GM10847 (cell line): Measurements from ENCODE around the gene OSCP1.

Experiments
- POLR2A ChIP-seq: IDR thresholded peaks from 2 replicates; pipeline ENCODE4 v1.6.1; 2011; ENCODE audit not compliant: insufficient read length; ENCODE audit errors: extremely low read depth

OSCP1 gene

GRCh38 chr1:36458910-36459309, 8.7 kb upstream of the OSCP1 start:
- no peak for TF ChIP-seq POLR2A

- no peak for TF ChIP-seq POLR2A
These were observed 7.4 kb upstream of the OSCP1 start for GRCh38 chr1:36457691-36458090.

- TF ChIP-seq POLR2A, result no peak
These were observed 6.2 kb upstream of the OSCP1 start for GRCh38 chr1:36456391-36456928.

GRCh38 chr1:36455386-36455785, 5.1 kb upstream of the OSCP1 start:
- no peak for TF ChIP-seq POLR2A

- no peak for TF ChIP-seq POLR2A
These were observed 3.5 kb upstream of the OSCP1 start for GRCh38 chr1:36453600-36454388.

GRCh38 chr1:36453051-36453450, 2.8 kb upstream of the OSCP1 start:
- TF ChIP-seq POLR2A, result no peak

GRCh38 chr1:36450919-36451305, 661 bp upstream of the OSCP1 start:
- TF ChIP-seq POLR2A, result no peak

- no peak for TF ChIP-seq POLR2A
These were observed 1.7 kb downstream of the OSCP1 start for GRCh38 chr1:36448530-36449056.

GRCh38 chr1:36447450-36447849, 2.8 kb downstream of the OSCP1 start:
- TF ChIP-seq POLR2A, result no peak

GRCh38 chr1:36446746-36447145, 3.5 kb downstream of the OSCP1 start:
- no peak for TF ChIP-seq POLR2A

- TF ChIP-seq POLR2A, result no peak
These were observed 4.0 kb downstream of the OSCP1 start for GRCh38 chr1:36446271-36446670.

- TF ChIP-seq POLR2A, result no peak
These were observed 7.0 kb downstream of the OSCP1 start for GRCh38 chr1:36443297-36443696.

GRCh38 chr1:36442337-36442736, 7.9 kb downstream of the OSCP1 start:
- TF ChIP-seq POLR2A, result no peak

- no peak for TF ChIP-seq POLR2A
These were observed 9.6 kb downstream of the OSCP1 start for GRCh38 chr1:36440646-36441045.

- TF ChIP-seq POLR2A, result no peak
These were observed 10.2 kb downstream of the OSCP1 start for GRCh38 chr1:36440044-36440443.

- no peak for TF ChIP-seq POLR2A
These were observed 11.5 kb downstream of the OSCP1 start for GRCh38 chr1:36438715-36439114.

- no peak for TF ChIP-seq POLR2A
These were observed 13.4 kb downstream of the OSCP1 start for GRCh38 chr1:36436821-36437220.
